ENCODE results near the gene CHMP2B. TPM values are rescaled to one million over a fixed set of nuclear protein-coding genes. Genes with fewer than 3 reads are reported as not detected.
"Not testable (repeated sequence)": the region's sequence is repeated elsewhere in the genome, so short reads cannot be mapped to it uniquely, and the experiment has no call there.

The CHMP2B gene
- total RNA-seq, 1 donor from 2014 or later: 28.5 TPM

DNA sequence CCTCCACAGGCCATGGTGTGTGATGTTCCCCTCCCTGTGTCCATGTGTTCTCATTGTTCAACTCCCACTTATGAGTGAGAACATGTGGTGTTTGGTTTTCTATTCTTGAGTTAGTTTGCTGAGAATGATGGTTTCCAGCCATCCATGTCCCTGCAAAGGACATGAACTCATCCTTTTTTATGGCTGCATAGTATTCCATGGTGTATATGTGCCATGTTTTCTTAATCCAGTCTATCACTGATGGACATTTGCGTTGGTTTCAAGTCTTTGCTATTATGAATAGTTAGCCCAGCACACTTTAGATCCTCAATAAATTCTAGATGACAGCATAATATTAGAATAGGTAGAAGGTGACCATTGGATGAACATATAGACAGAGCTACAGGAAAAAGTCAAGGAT is 77.9 kb downstream of the CHMP2B start:
- DNase-seq (ENCODE audit: extremely low read depth, low read depth, low spot score): not testable (repeated sequence)

Other genes with a start within 250 kb of the CHMP2B start
- 1.1 and 7.2 TPM in 2 replicates for gene VGLL3, start 236.2 kb upstream of the CHMP2B start, total RNA-seq
- gene POU1F1, start 49.3 kb downstream of the CHMP2B start, total RNA-seq: not detected in 2 replicates